GM23338 (cell line): ENCODE results near the gene SURF4. TPM values are rescaled to one million over a fixed set of nuclear protein-coding genes. Genes with fewer than 3 reads are reported as not detected.

Source experiments
- ATAC-seq: fragments of 200-7000 bp; cut with Tn5 transposase; 3 replicates; pipeline ENCODE4 v1.9.1; 2020
- DNase-seq: peaks from one replicate; pipeline ENCODE4 v3.0.0-alpha.2; 2015; ENCODE audit warnings: low spot score
- H2AFZ ChIP-seq: fragments of 200-600 bp; sonication (generic); 2 replicates; pipeline ENCODE4 v1.8.0; 2016; ENCODE audit warnings: antibody characterized with exemption, mild to moderate bottlenecking, moderate library complexity
- H3F3A ChIP-seq: fragments of 200-600 bp; sonication (generic); replicated peaks from 2 replicates; pipeline ENCODE4 v1.8.0; 2017; ENCODE audit warnings: antibody characterized with exemption, mixed run types, low read depth
- H3K27ac ChIP-seq: fragments of 200-600 bp; sonication (generic); 2 replicates; pipeline ENCODE4 v1.6.1; 2016; ENCODE audit warnings: low read depth
- H3K27me3 ChIP-seq: fragments of 200-600 bp; sonication (generic); 2 replicates; pipeline ENCODE4 v1.8.0; 2016; ENCODE audit warnings: mild to moderate bottlenecking, mixed run types, moderate library complexity; ENCODE audit not compliant: insufficient read depth
- H3K36me3 ChIP-seq: fragments of 200-600 bp; sonication (generic); 2 replicates; pipeline ENCODE4 v1.8.0; 2016; ENCODE audit warnings: mild to moderate bottlenecking; ENCODE audit not compliant: insufficient read depth
- H3K4me1 ChIP-seq: fragments of 200-600 bp; sonication (generic); 2 replicates; pipeline ENCODE4 v1.8.0; 2016; ENCODE audit warnings: mild to moderate bottlenecking, moderate library complexity; ENCODE audit not compliant: insufficient read depth
- H3K4me2 ChIP-seq: fragments of 200-600 bp; sonication (generic); 2 replicates; pipeline ENCODE4 v1.7.1; 2017; ENCODE audit warnings: mixed run types
- H3K4me3 ChIP-seq: fragments of 200-600 bp; sonication (generic); 2 replicates; pipeline ENCODE4 v1.6.1; 2016; ENCODE audit warnings: mixed run types
- H3K79me2 ChIP-seq: fragments of 200-600 bp; sonication (generic); replicated peaks from 2 replicates; pipeline ENCODE4 v1.8.0; 2017; ENCODE audit warnings: mild to moderate bottlenecking; ENCODE audit not compliant: insufficient read depth
- H3K9me2 ChIP-seq: fragments of 200-600 bp; sonication (generic); 2 replicates; pipeline ENCODE4 v1.8.0; 2017; ENCODE audit not compliant: insufficient read depth
- H4K20me1 ChIP-seq: fragments of 200-600 bp; sonication (generic); replicated peaks from 2 replicates; pipeline ENCODE4 v1.8.0; 2017; ENCODE audit warnings: mild to moderate bottlenecking; ENCODE audit not compliant: insufficient read depth
- H3K27ac Mint-ChIP-seq: 2 replicates; pipeline ENCODE4 v1.8.0; 2020; ENCODE audit warnings: inconsistent platforms, mild to moderate bottlenecking, moderate library complexity, mixed read lengths
- H3K27me3 Mint-ChIP-seq: 3 replicates; pipeline ENCODE4 v1.8.0; 2022; ENCODE audit warnings: low read depth, mild to moderate bottlenecking, moderate library complexity, mixed read lengths, inconsistent platforms; ENCODE audit not compliant: insufficient read depth, poor library complexity
- H3K36me3 Mint-ChIP-seq: 3 replicates; pipeline ENCODE4 v1.8.0; 2021; ENCODE audit warnings: low read depth, mild to moderate bottlenecking, inconsistent platforms, moderate library complexity, mixed read lengths
- H3K4me1 Mint-ChIP-seq: 3 replicates; pipeline ENCODE4 v1.8.0; 2020; ENCODE audit warnings: mild to moderate bottlenecking, inconsistent platforms, mixed read lengths
- H3K4me3 Mint-ChIP-seq: 3 replicates; pipeline ENCODE4 v1.8.0; 2021; ENCODE audit warnings: moderate library complexity, mild to moderate bottlenecking, inconsistent platforms, mixed read lengths
- H3K9me3 Mint-ChIP-seq: 3 replicates; pipeline ENCODE4 v1.8.0; 2020; ENCODE audit warnings: moderate library complexity, mild to moderate bottlenecking, inconsistent platforms, mixed read lengths
- EZH2phosphoT487 ChIP-seq: fragments of 200-600 bp; sonication (generic); IDR thresholded peaks from one replicate; pipeline ENCODE4 v1.8.1; 2018; ENCODE audit warnings: antibody characterized with exemption; ENCODE audit not compliant: unreplicated experiment
- JUNB ChIP-seq: IDR thresholded peaks from one replicate; pipeline ENCODE4 v1.6.1; 2016; ENCODE audit warnings: antibody characterized with exemption; ENCODE audit not compliant: unreplicated experiment
- NANOG ChIP-seq: IDR thresholded peaks from 2 replicates; pipeline ENCODE4 v1.6.1; 2016; ENCODE audit warnings: antibody characterized with exemption, borderline replicate concordance
- REST ChIP-seq: IDR thresholded peaks from one replicate; pipeline ENCODE4 v1.6.1; 2018; ENCODE audit warnings: antibody characterized with exemption; ENCODE audit not compliant: unreplicated experiment
- STAT1 ChIP-seq: IDR thresholded peaks from one replicate; pipeline ENCODE4 v1.6.1; 2016; ENCODE audit warnings: antibody characterized with exemption; ENCODE audit not compliant: unreplicated experiment
- ZNF114 ChIP-seq: fragments of 250-450 bp; sonication (Bioruptor Pico); IDR thresholded peaks from 2 replicates; pipeline ENCODE4 v1.5.0; 2020; ENCODE audit warnings: mild to moderate bottlenecking, moderate library complexity
- ZNF462 ChIP-seq: fragments of 250-450 bp; sonication (Bioruptor Pico); IDR thresholded peaks from 2 replicates; pipeline ENCODE4 v1.5.0; 2020; ENCODE audit warnings: mild to moderate bottlenecking, moderate library complexity
- polyA plus RNA-seq: library from polyadenylated mRNA; unstranded; fragments of >200 nt; fragmentation: Nextera tagmentation; extraction: Ambion mirVana; gene quantifications from 2 replicates; pipeline ENCODE4 v1.2.1, GENCODE V29; 2016
- total RNA-seq: library from RNA; depleted of rRNA; stranded (reverse); fragments of >200 nt; shearing (Covaris generic); gene quantifications from 2 replicates; pipeline ENCODE4 v1.2.3, GENCODE V29; 2014

SURF4 gene
- total and polyA plus RNA-seq, 2 experiments from 2014 or later = 66.3 to 242 TPM

GRCh38 chr9:133367778-133368177 is 8.1 kb downstream of the SURF4 start:
- Histone ChIP-seq H4K20me1 (peaks cover 73% of the 10 kb centered on the region), H3K9me2 (no peaks in the 10 kb centered on the region), H3K27ac (no peak overlapping the region), H3K36me3 (peaks cover 21% of the 10 kb centered on the region), H3K4me2 (no peak overlapping the region), H3K4me1 (no peaks in the 10 kb centered on the region), H3K4me3 (no peak overlapping the region), H3K27me3 (no peaks in the 10 kb centered on the region), H3F3A (peaks cover 10% of the 10 kb centered on the region; the same call in 1 of the 2 replicates), H2AFZ (no peak overlapping the region), H3K79me2 (peaks cover 72% of the 10 kb centered on the region)
- DNase-seq (no peak), ATAC-seq (no peak)
- H3K36me3 Mint-ChIP-seq = peaks cover 68% of the 10 kb centered on the region
- H3K9me3 Mint-ChIP-seq = no peaks in the 10 kb centered on the region
- no peak overlapping the region for H3K4me3 Mint-ChIP-seq
- peaks cover 8% of the 10 kb centered on the region for H3K27me3 Mint-ChIP-seq
- peaks cover 11% of the 10 kb centered on the region; the same call in 2 of the 3 replicates for H3K4me1 Mint-ChIP-seq
- TF ChIP-seq EZH2phosphoT487 (no peak), STAT1 (no peak)
- H3K27ac Mint-ChIP-seq = no peak overlapping the region

GRCh38 chr9:133367221-133367620 is 8.6 kb downstream of the SURF4 start:
- Histone ChIP-seq H3K4me2 (no peak overlapping the region), H3K9me2 (no peaks in the 10 kb centered on the region), H3K27me3 (no peaks in the 10 kb centered on the region), H3K4me3 (no peak overlapping the region), H3K4me1 (no peaks in the 10 kb centered on the region), H2AFZ (no peak overlapping the region), H3K36me3 (peaks cover 23% of the 10 kb centered on the region), H4K20me1 (peaks cover 68% of the 10 kb centered on the region), H3K27ac (no peak overlapping the region), H3F3A (peaks cover 10% of the 10 kb centered on the region; the same call in 1 of the 2 replicates), H3K79me2 (peaks cover 66% of the 10 kb centered on the region)
- no peak for DNase-seq
- H3K4me1 Mint-ChIP-seq = peaks cover 8% of the 10 kb centered on the region; the same call in 2 of the 3 replicates
- H3K9me3 Mint-ChIP-seq = no peaks in the 10 kb centered on the region
- H3K27ac Mint-ChIP-seq = no peak overlapping the region
- ATAC-seq = no peak
- no peak for TF ChIP-seq STAT1
- no peak for TF ChIP-seq JUNB
- no peak for TF ChIP-seq REST
- no peak for TF ChIP-seq EZH2phosphoT487
- no peak for TF ChIP-seq ZNF462 (CRISPR knock-in tag)
- TF ChIP-seq NANOG = no peak
- TF ChIP-seq ZNF114 (CRISPR knock-in tag) = no peak
- peaks cover 68% of the 10 kb centered on the region for H3K36me3 Mint-ChIP-seq
- H3K27me3 Mint-ChIP-seq = peaks cover 8% of the 10 kb centered on the region
- H3K4me3 Mint-ChIP-seq = no peak overlapping the region
